ENCODE measurements around the gene ILKAP.

GRCh38 chr2:238144262-238144661 lies 59.2 kb downstream of the ILKAP start:
- TF ChIP-seq CTCF (IDR thresholded peaks at IDR 0.05) (no peak), POLR2A (IDR thresholded peaks at IDR 0.05) (no peak)
